GM12878 (cell line): ENCODE results near the gene KBTBD7. TPM values are rescaled to one million over a fixed set of nuclear protein-coding genes. Genes with fewer than 3 reads are reported as not detected.

ENCODE experiments used
- ATAC-seq: fragments of 200-7000 bp; cut with Tn5 transposase; 3 replicates; pipeline ENCODE4 v1.9.1; 2020; ENCODE audit warnings: mild to moderate bottlenecking, moderate library complexity
- BruUV-seq: library from RNA; stranded (reverse); fragments of 400-500 nt; replicated peaks from 2 replicates; lab custom pipeline; 2021; lab: Mats Ljungman, UMichigan
- CTCF ChIA-PET: fragments of 300-600 bp; sonication (Branson Sonifier 250); formaldehyde crosslinking; extraction: SDS; loops from one replicate; lab custom pipeline; 2021; ENCODE audit warnings: inconsistent platforms; lab: Yijun Ruan, JAX
- POLR2A ChIA-PET: fragments of 350-600 bp; formaldehyde crosslinking; extraction: SDS; loops from one replicate; lab custom pipeline; 2021; ENCODE audit warnings: inconsistent platforms; lab: Charles Lee
- RAD21 ChIA-PET: fragments of 300-600 bp; sonication (Branson Sonifier 250); formaldehyde crosslinking; loops from one replicate; lab custom pipeline; 2023; ENCODE audit warnings: antibody characterized with exemption; ENCODE audit not compliant: unreplicated experiment; lab: Charles Lee
- SMC1A ChIA-PET: fragments of 300-600 bp; sonication (Branson Sonifier 250); formaldehyde crosslinking; loops from one replicate; lab custom pipeline; 2023; ENCODE audit not compliant: unreplicated experiment, uncharacterized antibody; lab: Charles Lee
- DNase-seq: peaks from one replicate; pipeline ENCODE4 v3.0.0-alpha.2; 2011; ENCODE audit warnings: low read depth, low spot score
- FAIRE-seq: peaks from 3 replicates; lab custom pipeline; 2011; peaks lifted over from hg19 to GRCh38; lab: Jason Lieb, UNC
- H2AFZ ChIP-seq: 2 replicates; pipeline ENCODE4 v1.6.0; 2011; ENCODE audit warnings: low read depth, low read length, control low read depth; ENCODE audit not compliant: control insufficient read depth
- H3K27ac ChIP-seq: 2 replicates; pipeline ENCODE4 v1.5.1; 2011; ENCODE audit warnings: control low read depth; ENCODE audit not compliant: control insufficient read depth, insufficient read depth
- H3K27me3 ChIP-seq, 2 experiments: replicated peaks in 1 of 2; 2 replicates each; pipeline versions ENCODE4 v1.6.0 to v1.6.1; 2011; ENCODE audit warnings: low read length in 1 of 2; ENCODE audit not compliant: control insufficient read depth in 2 of 2, insufficient read depth in 2 of 2
- H3K36me3 ChIP-seq, 2 experiments: 2 replicates each; pipeline ENCODE4 v1.5.1; 2011; ENCODE audit warnings: low read length in 1 of 2; ENCODE audit not compliant: control insufficient read depth in 2 of 2, insufficient read depth in 2 of 2
- H3K4me1 ChIP-seq: 2 replicates; pipeline ENCODE4 v1.6.1; 2011; ENCODE audit warnings: mild to moderate bottlenecking, low read length, moderate library complexity, mixed read lengths; ENCODE audit not compliant: control insufficient read depth, insufficient read depth
- H3K4me2 ChIP-seq: 2 replicates; pipeline ENCODE4 v1.6.0; 2011; ENCODE audit warnings: control low read depth; ENCODE audit not compliant: control insufficient read depth, insufficient read depth
- H3K4me3 ChIP-seq: fragments of 200-600 bp; sonication (generic); 2 replicates; pipeline ENCODE4 v1.5.1; 2016
- H3K79me2 ChIP-seq: 2 replicates; pipeline ENCODE4 v1.6.0; 2011; ENCODE audit warnings: low read length; ENCODE audit not compliant: control insufficient read depth, insufficient read depth
- H3K9ac ChIP-seq: 2 replicates; pipeline ENCODE4 v1.8.0; 2011; ENCODE audit warnings: low read length, control low read depth, mixed read lengths; ENCODE audit not compliant: control insufficient read depth, insufficient read depth
- H3K9me3 ChIP-seq: replicated peaks from 3 replicates; pipeline ENCODE4 v1.5.1; 2011; ENCODE audit warnings: mild to moderate bottlenecking, low read length; ENCODE audit not compliant: control insufficient read depth, insufficient read depth
- H4K20me1 ChIP-seq: 2 replicates; pipeline ENCODE4 v1.6.0; 2011; ENCODE audit not compliant: control insufficient read depth, insufficient read depth
- ATF7 ChIP-seq: fragments of 450-650 bp; IDR thresholded peaks from 2 replicates; pipeline ENCODE4 v1.6.1; 2016; ENCODE audit warnings: low read depth, mild to moderate bottlenecking
- DPF2 ChIP-seq: fragments of 450-650 bp; IDR thresholded peaks from 2 replicates; pipeline ENCODE4 v1.6.1; 2017; ENCODE audit warnings: mild to moderate bottlenecking
- HSF1 ChIP-seq: fragments of 150-350 bp; IDR thresholded peaks from 2 replicates; pipeline ENCODE4 v1.6.1; 2014; ENCODE audit warnings: mild to moderate bottlenecking, low read depth, low read length
- PAX8 ChIP-seq: fragments of 450-650 bp; IDR thresholded peaks from 2 replicates; pipeline ENCODE4 v1.6.1; 2017; ENCODE audit warnings: mild to moderate bottlenecking, moderate library complexity
- RAD21 ChIP-seq: IDR thresholded peaks from 2 replicates; pipeline ENCODE4 v1.6.1; 2011; ENCODE audit warnings: mild to moderate bottlenecking, low read depth, low read length, moderate library complexity; ENCODE audit not compliant: insufficient read depth
- SMAD1 ChIP-seq: fragments of 450-650 bp; IDR thresholded peaks from 2 replicates; pipeline ENCODE4 v1.6.1; 2018; ENCODE audit warnings: mild to moderate bottlenecking, low read depth; ENCODE audit not compliant: partially characterized antibody
- SMC3 ChIP-seq: IDR thresholded peaks from 2 replicates; pipeline ENCODE4 v1.6.1; 2011; ENCODE audit warnings: low read length, improper control_type of control experiment, borderline replicate concordance
- ZNF207 ChIP-seq: fragments of 450-650 bp; IDR thresholded peaks from 2 replicates; pipeline ENCODE4 v1.6.1; 2014; ENCODE audit warnings: antibody characterized with exemption, mild to moderate bottlenecking, borderline replicate concordance
- ZNF274 ChIP-seq: IDR thresholded peaks from one replicate; pipeline ENCODE4 v1.8.0; 2011; ENCODE audit not compliant: insufficient read length, insufficient read depth
- WGBS: methylation state at CpG from one replicate; pipeline ENCODE4 v1.1.6; 2016; ENCODE audit warnings: low lambda C conversion rate; ENCODE audit not compliant: insufficient replicate concordance, insufficient coverage; ENCODE audit errors: missing lambda C conversion rate; 5-methylcytosine and 5-hydroxymethylcytosine counted together
- in situ Hi-C: fragments of 300-500 bp; cut with MboI; formaldehyde crosslinking; loops from 9 replicates; pipeline ENCODE4 v1.14.3; 2018; ENCODE audit warnings: mixed read lengths
- intact Hi-C: fragments of 100-400 bp; cut with micrococcal nuclease; formaldehyde crosslinking; loops from one replicate; pipeline ENCODE4 v1.14.2; 2022; ENCODE audit not compliant: unreplicated experiment
- polyA plus RNA-seq, 11 experiments: library from polyadenylated mRNA; depleted of rRNA in 4 of 11; unstranded in 6 of 11; stranded (reverse) in 5 of 11; fragments of >200 nt; fragmentation: Nextera tagmentation in 4 of 11; fragmentation: Illumina TruSeq in 1 of 11; extraction: Ambion mirVana in 4 of 11; extraction: Trizol in 1 of 11; gene quantifications; 1 replicate in 1 of 11; 2 replicates in 10 of 11; pipeline versions ENCODE4 v1.2.1 to v1.2.3, GENCODE V29; 2011 to 2016; ENCODE audit warnings: inconsistent platforms in 2 of 11, missing spikeins in 2 of 11, low read depth in 1 of 11
- total RNA-seq, 4 experiments: library from RNA; depleted of rRNA in 3 of 4; stranded (reverse); fragments of >200 nt in 3 of 4; fragmentation: Illumina TruSeq in 1 of 4; extraction: Trizol in 1 of 4; gene quantifications; 2 replicates each; pipeline versions ENCODE4 v1.2.1 to v1.2.3, GENCODE V29; 2013 to 2021
- TF ChIP-seq, protein P1 (sequence below): fragments of 450-650 bp; IDR thresholded peaks from 2 replicates; pipeline ENCODE4 v1.6.1; 2018; ENCODE audit warnings: borderline replicate concordance, mild to moderate bottlenecking; ENCODE audit not compliant: partially characterized antibody
- TF ChIP-seq, protein P2 (sequence below): IDR thresholded peaks from 2 replicates; pipeline ENCODE4 v1.6.1; 2011; ENCODE audit warnings: borderline replicate concordance, low read depth, mild to moderate bottlenecking, moderate library complexity, low read length; ENCODE audit not compliant: insufficient read depth, poor library complexity, severe bottlenecking
- TF ChIP-seq, protein P3 (sequence below): fragments of 450-650 bp; IDR thresholded peaks from 2 replicates; pipeline ENCODE4 v1.6.1; 2017; ENCODE audit warnings: mild to moderate bottlenecking, low read depth, inconsistent platforms; ENCODE audit not compliant: poor library complexity, severe bottlenecking
- TF ChIP-seq, protein P4 (sequence below): fragments of 450-650 bp; IDR thresholded peaks from 2 replicates; pipeline ENCODE4 v1.6.1; 2014; ENCODE audit warnings: mild to moderate bottlenecking

The KBTBD7 gene
- total and polyA plus RNA-seq, 10 of the 15 experiments (the other 5 are each of a cell fraction or from before 2014, with no cell fraction given) = 1.8 to 6.0 (median 4.3) TPM

GRCh38 chr13:41196620-41197019 lies 2.3 kb upstream of the KBTBD7 start:
- H4K20me1 ChIP-seq = no peaks in the 10 kb centered on the region
- POLR2A ChIA-PET = interaction anchor here (1.2 kb wide), 2 partner anchors 10 to 126 kb away, joined by 3 read pairs; no protein-coding TSS in a partner anchor
- H3K4me3 ChIP-seq = no peak overlapping the region
- no TSS peak for BruUV-seq
- WGBS = 72% methylated on average over 2 of the region's 2 CpGs
- in situ Hi-C loops = no loop called here
- no peak overlapping the region for H2AFZ ChIP-seq
- intact Hi-C loops = loop anchor here (5.0 kb wide), 1 partner anchor 134 kb away; the partner anchor contains the start of gene WBP4
- CTCF ChIA-PET = interaction anchor here (0.7 to 2.7 kb wide), 16 partner anchors 8 to 419 kb away, joined by 3 to 19 read pairs (median 3); partner anchors contain the start of gene WBP4
- H3K9me3 ChIP-seq = no peaks in the 10 kb centered on the region
- RAD21 ChIA-PET = interaction anchor here (0.6 to 1.4 kb wide), 6 partner anchors 20 to 276 kb away, joined by 3 to 6 read pairs (median 3); no protein-coding TSS in a partner anchor
- no peaks in the 10 kb centered on the region for H3K36me3 ChIP-seq
- no peak for FAIRE-seq
- H3K4me1 ChIP-seq = peaks cover 8% of the 10 kb centered on the region
- no peak overlapping the region for H3K27ac ChIP-seq
- H3K9ac ChIP-seq = no peak overlapping the region
- SMC1A ChIA-PET = interaction anchor here (0.6 to 1.3 kb wide), 9 partner anchors 10 to 195 kb away, joined by 3 to 6 read pairs (median 3); partner anchors contain the start of gene KBTBD6
- H3K27me3 ChIP-seq = no peaks in the 10 kb centered on the region
- no peak overlapping the region for H3K4me2 ChIP-seq
- ATAC-seq = no peak
- H3K79me2 ChIP-seq = peaks cover 8% of the 10 kb centered on the region
- no peak for DNase-seq
- no peak for TF ChIP-seq ZNF274
- TF ChIP-seq, protein P1, sequence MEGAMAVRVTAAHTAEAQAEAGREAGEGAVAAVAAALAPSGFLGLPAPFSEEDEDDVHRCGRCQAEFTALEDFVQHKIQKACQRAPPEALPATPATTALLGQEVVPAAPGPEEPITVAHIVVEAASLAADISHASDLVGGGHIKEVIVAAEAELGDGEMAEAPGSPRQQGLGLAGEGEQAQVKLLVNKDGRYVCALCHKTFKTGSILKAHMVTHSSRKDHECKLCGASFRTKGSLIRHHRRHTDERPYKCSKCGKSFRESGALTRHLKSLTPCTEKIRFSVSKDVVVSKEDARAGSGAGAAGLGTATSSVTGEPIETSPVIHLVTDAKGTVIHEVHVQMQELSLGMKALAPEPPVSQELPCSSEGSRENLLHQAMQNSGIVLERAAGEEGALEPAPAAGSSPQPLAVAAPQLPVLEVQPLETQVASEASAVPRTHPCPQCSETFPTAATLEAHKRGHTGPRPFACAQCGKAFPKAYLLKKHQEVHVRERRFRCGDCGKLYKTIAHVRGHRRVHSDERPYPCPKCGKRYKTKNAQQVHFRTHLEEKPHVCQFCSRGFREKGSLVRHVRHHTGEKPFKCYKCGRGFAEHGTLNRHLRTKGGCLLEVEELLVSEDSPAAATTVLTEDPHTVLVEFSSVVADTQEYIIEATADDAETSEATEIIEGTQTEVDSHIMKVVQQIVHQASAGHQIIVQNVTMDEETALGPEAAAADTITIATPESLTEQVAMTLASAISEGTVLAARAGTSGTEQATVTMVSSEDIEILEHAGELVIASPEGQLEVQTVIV = no peak
- TF ChIP-seq ATF7 = no peak
- TF ChIP-seq SMC3 = peak; percentile 4; the same call in 1 of the 2 replicates
- TF ChIP-seq PAX8 = no peak
- TF ChIP-seq, protein P2, sequence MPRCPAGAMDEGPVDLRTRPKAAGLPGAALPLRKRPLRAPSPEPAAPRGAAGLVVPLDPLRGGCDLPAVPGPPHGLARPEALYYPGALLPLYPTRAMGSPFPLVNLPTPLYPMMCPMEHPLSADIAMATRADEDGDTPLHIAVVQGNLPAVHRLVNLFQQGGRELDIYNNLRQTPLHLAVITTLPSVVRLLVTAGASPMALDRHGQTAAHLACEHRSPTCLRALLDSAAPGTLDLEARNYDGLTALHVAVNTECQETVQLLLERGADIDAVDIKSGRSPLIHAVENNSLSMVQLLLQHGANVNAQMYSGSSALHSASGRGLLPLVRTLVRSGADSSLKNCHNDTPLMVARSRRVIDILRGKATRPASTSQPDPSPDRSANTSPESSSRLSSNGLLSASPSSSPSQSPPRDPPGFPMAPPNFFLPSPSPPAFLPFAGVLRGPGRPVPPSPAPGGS = no peak
- TF ChIP-seq SMAD1 = no peak
- peak; percentile 39; the same call in 1 of the 2 replicates for TF ChIP-seq RAD21
- TF ChIP-seq ZNF207 = no peak
- TF ChIP-seq, protein P3, sequence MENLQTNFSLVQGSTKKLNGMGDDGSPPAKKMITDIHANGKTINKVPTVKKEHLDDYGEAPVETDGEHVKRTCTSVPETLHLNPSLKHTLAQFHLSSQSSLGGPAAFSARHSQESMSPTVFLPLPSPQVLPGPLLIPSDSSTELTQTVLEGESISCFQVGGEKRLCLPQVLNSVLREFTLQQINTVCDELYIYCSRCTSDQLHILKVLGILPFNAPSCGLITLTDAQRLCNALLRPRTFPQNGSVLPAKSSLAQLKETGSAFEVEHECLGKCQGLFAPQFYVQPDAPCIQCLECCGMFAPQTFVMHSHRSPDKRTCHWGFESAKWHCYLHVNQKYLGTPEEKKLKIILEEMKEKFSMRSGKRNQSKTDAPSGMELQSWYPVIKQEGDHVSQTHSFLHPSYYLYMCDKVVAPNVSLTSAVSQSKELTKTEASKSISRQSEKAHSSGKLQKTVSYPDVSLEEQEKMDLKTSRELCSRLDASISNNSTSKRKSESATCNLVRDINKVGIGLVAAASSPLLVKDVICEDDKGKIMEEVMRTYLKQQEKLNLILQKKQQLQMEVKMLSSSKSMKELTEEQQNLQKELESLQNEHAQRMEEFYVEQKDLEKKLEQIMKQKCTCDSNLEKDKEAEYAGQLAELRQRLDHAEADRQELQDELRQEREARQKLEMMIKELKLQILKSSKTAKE = no peak
- no peak for TF ChIP-seq DPF2
- TF ChIP-seq HSF1 = no peak
- TF ChIP-seq, protein P4, sequence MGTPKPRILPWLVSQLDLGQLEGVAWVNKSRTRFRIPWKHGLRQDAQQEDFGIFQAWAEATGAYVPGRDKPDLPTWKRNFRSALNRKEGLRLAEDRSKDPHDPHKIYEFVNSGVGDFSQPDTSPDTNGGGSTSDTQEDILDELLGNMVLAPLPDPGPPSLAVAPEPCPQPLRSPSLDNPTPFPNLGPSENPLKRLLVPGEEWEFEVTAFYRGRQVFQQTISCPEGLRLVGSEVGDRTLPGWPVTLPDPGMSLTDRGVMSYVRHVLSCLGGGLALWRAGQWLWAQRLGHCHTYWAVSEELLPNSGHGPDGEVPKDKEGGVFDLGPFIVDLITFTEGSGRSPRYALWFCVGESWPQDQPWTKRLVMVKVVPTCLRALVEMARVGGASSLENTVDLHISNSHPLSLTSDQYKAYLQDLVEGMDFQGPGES = no peak
